Measurements from ENCODE around the gene DGKB.

DNA sequence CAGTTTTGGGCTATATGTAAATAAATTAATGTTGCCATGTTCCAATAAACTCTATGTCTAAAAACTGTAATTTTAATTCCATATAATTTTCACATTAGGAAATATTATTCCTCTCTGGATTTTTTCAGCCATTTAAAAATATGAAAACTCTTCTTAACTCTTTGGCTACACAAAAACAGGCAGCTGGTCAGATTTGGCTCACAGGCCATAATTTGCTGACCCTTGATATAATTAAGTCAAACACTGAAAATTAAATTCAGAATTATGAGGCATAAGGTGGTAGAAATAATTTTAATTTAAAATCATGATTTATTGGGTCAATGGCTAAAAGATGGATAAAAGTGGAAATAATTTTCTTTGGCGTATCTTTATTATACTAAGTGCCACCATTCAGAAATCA, 746.1 kb downstream of the DGKB start:
- no peak for TF ChIP-seq POLR2A (IDR thresholded peaks at IDR 0.05)
- TF ChIP-seq, protein P1, sequence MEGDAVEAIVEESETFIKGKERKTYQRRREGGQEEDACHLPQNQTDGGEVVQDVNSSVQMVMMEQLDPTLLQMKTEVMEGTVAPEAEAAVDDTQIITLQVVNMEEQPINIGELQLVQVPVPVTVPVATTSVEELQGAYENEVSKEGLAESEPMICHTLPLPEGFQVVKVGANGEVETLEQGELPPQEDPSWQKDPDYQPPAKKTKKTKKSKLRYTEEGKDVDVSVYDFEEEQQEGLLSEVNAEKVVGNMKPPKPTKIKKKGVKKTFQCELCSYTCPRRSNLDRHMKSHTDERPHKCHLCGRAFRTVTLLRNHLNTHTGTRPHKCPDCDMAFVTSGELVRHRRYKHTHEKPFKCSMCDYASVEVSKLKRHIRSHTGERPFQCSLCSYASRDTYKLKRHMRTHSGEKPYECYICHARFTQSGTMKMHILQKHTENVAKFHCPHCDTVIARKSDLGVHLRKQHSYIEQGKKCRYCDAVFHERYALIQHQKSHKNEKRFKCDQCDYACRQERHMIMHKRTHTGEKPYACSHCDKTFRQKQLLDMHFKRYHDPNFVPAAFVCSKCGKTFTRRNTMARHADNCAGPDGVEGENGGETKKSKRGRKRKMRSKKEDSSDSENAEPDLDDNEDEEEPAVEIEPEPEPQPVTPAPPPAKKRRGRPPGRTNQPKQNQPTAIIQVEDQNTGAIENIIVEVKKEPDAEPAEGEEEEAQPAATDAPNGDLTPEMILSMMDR (IDR thresholded peaks at IDR 0.05 in 4 of 5, conservative IDR thresholded peaks at IDR 0.05 in 1 of 5), result no peak
